BJ (cell line): ENCODE results near the gene CIROP. TPM values are rescaled to one million over a fixed set of nuclear protein-coding genes. Genes with fewer than 3 reads are reported as not detected.

ENCODE experiments used
- CTCF ChIA-PET: fragments of 350-600 bp; formaldehyde crosslinking; extraction: SDS; loops from one replicate; lab custom pipeline; 2021; ENCODE audit warnings: antibody characterized with exemption, inconsistent platforms; lab: Yijun Ruan, JAX
- POLR2A ChIA-PET: fragments of 300-600 bp; sonication (Branson Sonifier 250); formaldehyde crosslinking; extraction: SDS; loops from one replicate; lab custom pipeline; 2021; ENCODE audit warnings: antibody characterized with exemption; lab: Charles Lee
- DNase-seq: peaks from one replicate; pipeline ENCODE4 v3.0.0-alpha.2; 2011; ENCODE audit warnings: low read depth
- H3K27me3 ChIP-seq: 2 replicates; pipeline ENCODE4 v1.6.0; 2011; ENCODE audit warnings: low read length; ENCODE audit not compliant: control insufficient read depth, insufficient read depth
- H3K36me3 ChIP-seq: 2 replicates; pipeline ENCODE4 v1.5.1; 2011; ENCODE audit warnings: low read length; ENCODE audit not compliant: control insufficient read depth, insufficient read depth
- H3K4me3 ChIP-seq: 2 replicates; pipeline ENCODE4 v1.5.1; 2011; ENCODE audit warnings: low read depth, mild to moderate bottlenecking, control low read depth, low read length
- polyA plus RNA-seq: library from polyadenylated mRNA; depleted of rRNA; stranded (reverse); fragments of >200 nt; gene quantifications from 2 replicates; pipeline ENCODE4 v1.2.3, GENCODE V29; 2011
- TF ChIP-seq, protein P1 (sequence below): IDR thresholded peaks from 2 replicates; pipeline ENCODE4 v1.5.1; 2011; ENCODE audit warnings: low read depth, mild to moderate bottlenecking, control low read depth, inconsistent platforms, low read length, moderate library complexity; ENCODE audit not compliant: insufficient read depth

CIROP gene
- polyA plus RNA-seq, 1 experiment: 0.07 TPM

DNA sequence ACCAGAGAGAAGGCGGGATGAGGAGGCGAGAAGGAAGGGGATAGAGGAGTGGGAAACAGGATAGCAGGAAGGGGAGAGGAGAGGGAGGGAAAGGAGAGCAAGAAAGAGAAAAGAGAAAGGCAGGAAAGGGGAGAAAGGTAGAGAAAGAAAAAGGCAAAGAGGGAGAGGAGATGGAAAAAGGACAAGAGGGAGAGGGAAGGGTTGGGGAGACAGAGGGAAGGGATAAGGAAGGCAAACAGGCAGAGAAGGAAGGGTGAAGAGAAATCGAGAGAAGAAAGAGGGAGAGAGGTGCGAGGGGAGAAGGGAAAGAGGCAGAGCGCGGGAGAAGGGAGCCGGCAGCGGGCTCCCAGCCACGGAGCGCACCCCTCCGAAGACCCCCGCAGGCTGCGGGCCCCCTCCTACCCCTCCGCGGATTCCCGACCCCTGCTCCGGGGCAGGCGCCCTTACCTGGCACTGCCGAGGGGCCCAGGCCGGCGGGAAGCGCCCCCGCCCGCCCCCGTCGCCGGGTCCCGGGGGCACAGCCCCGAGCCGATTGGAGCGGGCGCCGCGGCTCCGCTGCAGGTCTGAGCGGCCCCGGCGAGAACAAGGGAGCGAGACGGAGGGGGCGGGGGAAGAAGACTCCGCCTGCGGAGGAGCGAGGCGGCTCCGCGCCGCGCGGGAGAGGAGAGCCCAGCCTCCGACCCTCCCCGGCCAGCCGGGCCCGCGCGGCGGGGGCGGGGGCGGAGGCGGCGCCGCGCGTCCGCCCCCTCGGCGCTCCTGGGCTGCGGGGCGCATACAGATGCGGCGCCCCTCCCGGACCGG lies 47.6 kb downstream of the CIROP start, which contains the start of gene CDH24:
TSS of gene CDH24 (minus strand) at position 565 of the 801 bp plus-strand sequence. CDS start 1,787 bp downstream, outside the sequence.
- Histone ChIP-seq H3K27me3 (no peaks in the 10 kb centered on the region), H3K4me3 (peak within 1 kb of the TSS; percentile 52), H3K36me3 (peaks cover 21% of the 10 kb centered on the region)
- TF ChIP-seq, protein P1, sequence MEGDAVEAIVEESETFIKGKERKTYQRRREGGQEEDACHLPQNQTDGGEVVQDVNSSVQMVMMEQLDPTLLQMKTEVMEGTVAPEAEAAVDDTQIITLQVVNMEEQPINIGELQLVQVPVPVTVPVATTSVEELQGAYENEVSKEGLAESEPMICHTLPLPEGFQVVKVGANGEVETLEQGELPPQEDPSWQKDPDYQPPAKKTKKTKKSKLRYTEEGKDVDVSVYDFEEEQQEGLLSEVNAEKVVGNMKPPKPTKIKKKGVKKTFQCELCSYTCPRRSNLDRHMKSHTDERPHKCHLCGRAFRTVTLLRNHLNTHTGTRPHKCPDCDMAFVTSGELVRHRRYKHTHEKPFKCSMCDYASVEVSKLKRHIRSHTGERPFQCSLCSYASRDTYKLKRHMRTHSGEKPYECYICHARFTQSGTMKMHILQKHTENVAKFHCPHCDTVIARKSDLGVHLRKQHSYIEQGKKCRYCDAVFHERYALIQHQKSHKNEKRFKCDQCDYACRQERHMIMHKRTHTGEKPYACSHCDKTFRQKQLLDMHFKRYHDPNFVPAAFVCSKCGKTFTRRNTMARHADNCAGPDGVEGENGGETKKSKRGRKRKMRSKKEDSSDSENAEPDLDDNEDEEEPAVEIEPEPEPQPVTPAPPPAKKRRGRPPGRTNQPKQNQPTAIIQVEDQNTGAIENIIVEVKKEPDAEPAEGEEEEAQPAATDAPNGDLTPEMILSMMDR: no peak
- DNase-seq: no peak
- ChIA-PET CTCF (interaction anchor here (0.6 to 19.2 kb wide), 49 partner anchors 10 to 500 kb away, joined by 3 to 539 read pairs (median 6); partner anchors contain the start of genes ACIN1, AJUBA, C14orf119 and HAUS4), POLR2A (interaction anchor here (0.6 to 0.7 kb wide), 2 partner anchors 91 to 138 kb away, joined by 3 read pairs; partner anchors contain the start of gene RBM23)

DNA sequence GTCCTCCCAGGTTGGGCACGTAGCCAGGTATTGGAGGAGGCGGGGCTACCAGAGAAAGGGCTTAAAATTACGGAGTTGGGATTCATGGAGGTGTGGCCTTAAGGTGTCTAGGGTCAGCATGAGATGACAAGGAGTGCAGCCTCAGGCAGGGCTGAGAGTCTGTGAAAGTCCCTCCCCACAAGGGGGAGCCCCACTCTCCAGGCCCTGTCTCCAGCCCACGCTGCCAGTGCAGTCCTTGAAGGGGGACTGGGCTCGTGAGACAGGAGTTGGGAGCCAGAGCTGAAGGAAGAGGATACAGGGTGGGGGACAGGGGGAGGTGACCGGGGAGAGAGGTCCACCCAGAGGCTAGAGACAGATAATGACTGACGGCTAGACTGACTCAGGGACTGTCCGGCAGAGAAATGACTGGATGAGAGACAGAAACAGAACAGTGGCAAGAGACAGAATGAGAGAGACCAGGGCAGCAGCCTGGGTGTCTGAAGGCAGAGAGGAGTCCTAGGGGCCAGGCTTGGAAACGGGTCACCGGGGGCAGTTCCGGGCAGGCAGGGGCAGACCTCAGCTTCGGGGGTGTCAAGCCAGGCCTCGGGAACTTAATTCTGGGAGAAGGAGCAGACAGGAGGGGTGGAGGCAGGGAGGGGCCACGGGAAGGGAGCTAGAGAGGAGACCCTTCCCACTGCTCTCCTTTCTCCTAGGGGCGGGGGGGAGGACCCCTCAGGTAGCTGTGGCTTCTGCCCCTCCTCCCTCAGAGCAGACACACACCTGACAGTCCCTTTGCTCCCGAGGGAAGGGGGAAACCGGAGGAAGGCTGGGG lies 48.4 kb downstream of the CIROP start:
- H3K36me3 ChIP-seq: peaks cover 21% of the 10 kb centered on the region
- TF ChIP-seq, protein P1: peak; percentile 95
- H3K27me3 ChIP-seq: no peaks in the 10 kb centered on the region
- no peak for DNase-seq
- POLR2A ChIA-PET: interaction anchor here (0.6 kb wide), 1 partner anchor 79 kb away, joined by 9 read pairs; no protein-coding TSS in a partner anchor
- CTCF ChIA-PET: interaction anchor here (0.5 to 19.2 kb wide), 20 partner anchors 9 to 129 kb away, joined by 3 to 539 read pairs (median 4); partner anchors contain the start of genes AJUBA, HAUS4, PRMT5 and PSMB11
- peak overlapping the region; percentile 52 for H3K4me3 ChIP-seq

DNA sequence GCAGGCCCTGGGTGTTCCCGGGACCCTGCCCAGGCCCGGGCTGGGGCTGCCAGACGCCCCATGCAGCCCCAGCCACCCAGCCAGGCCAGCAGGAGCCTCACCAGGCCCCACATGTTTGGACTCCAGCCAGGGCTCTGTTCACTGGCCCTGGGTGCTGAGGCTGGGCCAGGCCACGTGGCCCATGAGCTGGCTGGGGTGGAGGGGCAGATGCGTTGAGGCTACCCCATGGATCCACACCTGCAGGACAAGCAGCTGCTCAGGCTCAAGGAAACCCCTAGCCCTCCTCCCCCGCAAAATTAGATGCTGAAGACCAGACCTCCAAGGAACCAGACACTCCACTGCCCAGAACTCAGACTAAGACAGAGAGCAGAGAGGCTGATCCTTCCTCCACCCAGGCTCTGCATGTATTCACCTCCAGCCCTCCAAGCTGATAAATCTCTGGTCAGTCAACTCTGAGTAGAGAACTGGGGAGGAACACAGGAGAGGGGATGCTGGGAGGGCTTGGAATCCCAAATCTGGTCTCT lies 49.1 kb downstream of the CIROP start:
- peaks cover 15% of the 10 kb centered on the region for H3K36me3 ChIP-seq
- TF ChIP-seq, protein P1: no peak
- ChIA-PET CTCF (interaction anchor here (0.5 to 19.2 kb wide), 20 partner anchors 9 to 129 kb away, joined by 3 to 539 read pairs (median 4); partner anchors contain the start of genes AJUBA, PRMT5 and PSMB11), POLR2A (interaction anchor here (0.6 kb wide), 1 partner anchor 78 kb away, joined by 9 read pairs; no protein-coding TSS in a partner anchor)
- no peaks in the 10 kb centered on the region for H3K27me3 ChIP-seq
- no peak for DNase-seq
- no peak overlapping the region for H3K4me3 ChIP-seq

DNA sequence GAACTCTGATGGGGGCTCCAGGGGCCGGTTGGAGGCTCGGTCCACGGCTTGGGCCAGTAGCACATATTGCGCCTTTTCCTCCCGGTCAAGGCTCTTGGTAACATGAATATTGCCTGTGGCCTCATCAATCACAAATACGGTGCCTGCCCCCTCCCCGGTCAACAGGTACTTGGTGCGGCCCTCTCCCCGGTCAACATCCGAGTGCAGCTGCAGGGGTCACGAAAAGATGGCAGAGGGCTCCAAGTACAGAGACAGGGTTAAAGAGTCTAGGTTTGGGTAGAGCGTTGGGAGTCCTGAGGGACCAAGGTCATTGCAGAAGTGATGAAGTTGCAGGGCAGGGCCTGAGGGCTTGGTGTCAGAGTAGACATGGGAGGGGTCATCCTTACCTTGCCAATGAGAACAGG lies 49.6 kb downstream of the CIROP start:
- no peak for DNase-seq
- Histone ChIP-seq H3K4me3 (no peak overlapping the region), H3K27me3 (no peaks in the 10 kb centered on the region), H3K36me3 (peaks cover 12% of the 10 kb centered on the region)
- ChIA-PET POLR2A (no interaction called here), CTCF (interaction anchor here (0.8 to 19.2 kb wide), 16 partner anchors 8 to 125 kb away, joined by 3 to 539 read pairs (median 6); partner anchors contain the start of genes AJUBA, PRMT5 and PSMB11)
- TF ChIP-seq, protein P1: no peak
